RPMI7951 (cell line): ENCODE results near the gene SLC25A13. TPM values are rescaled to one million over a fixed set of nuclear protein-coding genes. Genes with fewer than 3 reads are reported as not detected.
"Not testable (repeated sequence)": the region's sequence is repeated elsewhere in the genome, so short reads cannot be mapped to it uniquely, and the experiment has no call there.

Experiments
- DNase-seq: peaks from one replicate; pipeline ENCODE4 v3.0.0-alpha.2; 2012; ENCODE audit warnings: low read depth
- total RNA-seq: library from RNA; depleted of rRNA; stranded (reverse); fragments of >200 nt; shearing (Covaris generic); gene quantifications from 2 replicates; pipeline ENCODE4 v1.2.3, GENCODE V29; 2014; rRNA removed

The SLC25A13 gene
- total RNA-seq = 37.5 and 41.5 TPM in 2 replicates

- DNase-seq = peak; percentile 89
These were observed at the start of gene SLC25A13 for GRCh38 chr7:96321658-96322372. TSS of gene SLC25A13 (minus strand) at chr7:96322098. CDS start at chr7:96321956, 142 bp downstream.

GRCh38 chr7:96365916-96366315, 44.0 kb upstream of the SLC25A13 start:
- DNase-seq = not testable (repeated sequence)

GRCh38 chr7:96361116-96361857, 39.4 kb upstream of the SLC25A13 start:
- peak; percentile 4 for DNase-seq

GRCh38 chr7:96359876-96360275, 38.0 kb upstream of the SLC25A13 start:
- DNase-seq = no peak

DNA sequence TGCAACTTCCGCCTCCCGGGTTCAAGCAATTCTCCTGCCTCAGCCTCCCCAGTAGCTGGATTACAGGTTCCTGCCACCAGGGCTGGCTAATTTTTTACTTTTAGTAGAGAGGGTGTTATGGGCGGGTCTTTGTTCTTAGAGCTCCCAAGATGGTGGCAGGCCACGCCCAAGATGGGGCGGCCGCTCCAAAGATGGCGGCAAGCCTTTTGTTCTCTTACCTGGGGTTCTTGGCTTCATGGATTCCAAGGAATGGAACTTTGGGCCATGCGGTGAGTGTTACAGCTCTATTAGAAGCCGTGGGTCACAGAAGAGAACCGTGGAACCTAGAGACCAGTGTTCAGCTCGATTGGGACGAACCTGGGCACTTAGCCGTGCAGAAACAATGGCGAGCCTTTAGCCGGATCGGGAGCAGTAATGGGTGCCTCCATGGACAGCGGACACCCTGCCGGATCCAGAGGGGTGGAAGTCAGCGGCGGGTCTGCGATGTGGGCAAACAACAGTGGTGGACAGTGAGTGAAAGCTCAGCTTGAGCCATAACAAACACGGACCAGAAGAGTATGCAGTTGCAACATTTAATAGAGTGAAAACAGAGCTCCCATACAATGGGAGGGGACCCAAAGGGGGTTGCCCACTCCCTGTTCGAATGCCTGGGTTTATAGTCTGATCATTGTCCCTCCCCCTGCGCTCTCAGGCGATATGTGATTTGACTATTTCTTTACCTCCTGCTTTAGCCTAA, 36.5 kb upstream of the SLC25A13 start:
- DNase-seq = not testable (repeated sequence)

DNA sequence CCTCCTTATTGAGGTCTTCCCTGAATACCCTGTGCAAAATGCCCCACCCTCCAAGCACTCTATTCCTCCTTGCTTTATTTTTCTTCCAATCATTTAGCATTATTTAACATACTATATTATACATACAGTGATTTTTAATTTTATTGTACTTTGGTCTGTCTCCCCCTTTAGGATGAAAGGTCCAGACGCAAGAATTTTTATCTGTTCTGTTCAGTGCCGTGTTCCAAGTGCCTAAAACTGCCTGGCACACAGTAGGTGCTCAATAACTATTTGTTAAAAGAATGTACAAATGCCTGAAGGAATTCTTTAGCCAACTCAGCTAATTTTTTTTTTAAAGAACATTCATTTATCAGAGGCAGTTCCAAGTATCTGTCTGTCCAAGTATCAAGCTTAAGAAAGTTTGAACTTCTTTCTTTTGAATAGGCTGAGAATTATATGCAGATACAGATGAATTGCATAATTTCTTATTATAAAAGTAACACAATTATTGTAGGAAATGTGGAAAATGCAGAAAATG, 34.1 kb upstream of the SLC25A13 start:
- DNase-seq = no peak

- DNase-seq = no peak
These were observed 33.0 kb upstream of the SLC25A13 start for GRCh38 chr7:96354881-96355280.

- DNase-seq = no peak
These were observed 27.7 kb upstream of the SLC25A13 start for GRCh38 chr7:96349572-96349971.

DNA sequence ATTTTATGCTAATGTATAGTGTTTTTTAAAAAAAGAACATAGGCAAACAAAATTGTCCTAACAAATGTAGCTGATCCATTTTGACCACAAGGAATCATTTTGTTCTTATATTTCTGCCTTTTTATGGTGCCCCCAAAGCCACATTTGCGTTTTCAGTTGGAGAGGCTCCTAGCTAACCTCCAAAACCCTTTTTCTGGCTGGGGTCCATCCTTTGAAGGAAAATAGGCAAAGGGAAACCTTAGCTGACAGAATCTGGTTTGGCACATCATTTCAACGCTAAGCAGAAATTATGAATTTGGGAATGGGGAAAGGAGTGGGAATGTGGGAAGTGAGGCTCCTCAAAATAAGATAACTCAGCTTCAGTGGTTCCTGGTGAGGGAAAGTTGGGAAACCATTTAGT, 25.6 kb upstream of the SLC25A13 start:
- DNase-seq = no peak

- peak; percentile 9 for DNase-seq
These were observed 24.5 kb upstream of the SLC25A13 start for GRCh38 chr7:96346293-96346953.

DNA sequence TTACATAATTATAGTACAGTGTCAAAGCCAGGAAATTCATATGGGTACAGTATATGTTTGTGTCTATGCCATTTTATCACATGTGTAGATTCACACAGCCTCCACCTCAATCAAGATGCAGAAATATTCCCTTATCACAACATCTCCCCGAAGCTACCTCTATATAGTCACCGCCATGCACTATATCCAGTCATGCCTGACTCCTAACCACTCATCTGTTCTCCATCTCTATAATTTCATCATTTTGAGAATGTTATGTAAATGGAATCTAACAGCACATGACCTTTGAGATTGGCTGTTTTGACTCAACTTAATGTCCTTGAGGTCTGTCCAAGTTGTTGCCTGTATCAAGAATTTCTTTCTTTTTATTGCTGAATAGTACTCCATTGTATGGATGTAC, 22.3 kb upstream of the SLC25A13 start:
- no peak for DNase-seq

DNA sequence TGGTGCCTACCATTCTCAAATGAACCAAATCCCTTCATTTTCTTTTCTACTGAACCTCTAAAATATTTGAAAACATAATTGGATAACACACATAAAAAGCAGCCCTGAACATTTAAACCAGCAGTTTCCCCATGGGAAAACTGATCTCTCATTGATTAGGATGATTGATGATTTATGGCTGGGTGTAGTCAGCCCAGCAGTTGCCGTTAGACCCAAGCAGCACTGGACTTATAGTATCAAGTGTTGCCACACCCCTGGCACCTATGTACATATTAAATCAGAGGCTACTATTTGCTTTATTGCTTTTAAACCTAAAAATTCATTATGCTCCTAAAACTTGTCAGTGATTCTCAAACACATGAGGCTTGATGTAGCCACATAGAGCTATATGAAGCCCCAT, 20.2 kb upstream of the SLC25A13 start:
- DNase-seq = no peak

DNA sequence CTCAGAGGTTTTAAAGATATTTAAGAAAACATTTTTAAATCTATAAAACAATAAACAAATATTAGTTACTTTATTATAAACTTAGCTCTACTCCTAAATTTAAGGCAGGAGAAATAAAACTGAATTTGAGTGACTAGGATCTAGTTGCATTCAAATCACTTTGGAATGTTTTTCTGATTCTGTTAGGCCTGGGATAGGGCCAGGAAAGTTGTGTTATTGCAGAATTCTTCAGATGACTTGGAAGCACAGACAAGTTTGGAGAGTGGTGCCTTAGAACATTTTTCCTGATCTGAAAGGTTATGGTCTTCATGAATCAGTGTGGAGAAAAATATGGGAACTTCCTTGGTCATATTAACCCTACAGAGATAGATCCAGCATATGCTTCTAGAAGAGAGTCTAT, 15.6 kb upstream of the SLC25A13 start:
- no peak for DNase-seq

- DNase-seq = no peak
These were observed 10.4 kb upstream of the SLC25A13 start for GRCh38 chr7:96332325-96332724.

- DNase-seq = no peak
These were observed 9.9 kb upstream of the SLC25A13 start for GRCh38 chr7:96331775-96332174.

- no peak for DNase-seq
These were observed 9.3 kb upstream of the SLC25A13 start for GRCh38 chr7:96331233-96331632.

DNA sequence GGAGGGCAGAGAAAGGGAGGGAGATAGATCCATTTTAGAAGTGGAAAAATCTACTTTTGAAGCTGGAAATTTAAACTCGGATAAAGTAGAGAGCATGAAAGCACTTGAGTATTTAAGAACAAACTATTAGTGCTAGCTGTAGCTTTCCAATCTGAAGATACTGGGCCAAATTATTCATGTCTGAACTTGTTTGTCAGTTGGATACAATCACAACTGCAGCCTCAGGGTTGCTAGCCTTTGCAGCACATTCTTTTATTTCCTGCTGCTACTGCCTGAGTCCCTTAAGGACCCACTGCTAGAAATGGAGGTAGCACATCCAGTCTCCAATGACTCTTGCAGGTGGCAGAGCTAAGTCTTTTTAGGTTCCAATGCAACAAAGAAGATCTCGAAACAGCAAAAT, 8.3 kb upstream of the SLC25A13 start:
- no peak for DNase-seq

GRCh38 chr7:96329241-96329640, 7.3 kb upstream of the SLC25A13 start:
- DNase-seq = no peak

DNA sequence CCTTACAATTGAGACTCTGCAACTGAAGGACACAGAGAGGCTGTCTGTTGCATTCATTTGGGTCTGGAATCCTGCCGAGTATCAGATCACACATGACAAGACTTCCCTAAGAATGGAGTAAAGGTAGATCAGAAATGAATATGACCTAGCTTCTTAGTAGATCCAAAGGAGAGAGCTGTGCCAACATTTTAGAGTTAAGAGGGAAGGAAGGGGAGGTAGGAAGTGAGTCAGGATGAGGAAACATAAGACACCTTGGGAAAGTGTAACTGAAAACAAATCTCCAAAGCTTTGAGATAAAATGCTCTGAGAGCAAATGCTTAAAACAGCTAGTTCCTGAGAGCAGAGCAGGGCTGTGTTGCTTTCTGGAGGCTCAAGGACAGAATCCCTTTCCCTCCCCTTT, 6.1 kb upstream of the SLC25A13 start:
- no peak for DNase-seq

GRCh38 chr7:96327429-96327828, 5.5 kb upstream of the SLC25A13 start:
- DNase-seq = no peak

- not testable (repeated sequence) for DNase-seq
These were observed 4.9 kb upstream of the SLC25A13 start for GRCh38 chr7:96326752-96327151.
